Endothelial cell of umbilical vein (primary cell): ENCODE data around the gene LSM14B.

ENCODE experiments used
- CTCF ChIP-seq, 2 donors: IDR thresholded peaks; 1 replicate in 1 of 2; 2 replicates in 1 of 2; pipeline ENCODE4 v1.5.1; 2011; ENCODE audit warnings: low read length in 2 of 2, mild to moderate bottlenecking in 2 of 2, moderate library complexity in 2 of 2, control low read depth in 1 of 2, inconsistent platforms in 1 of 2, low read depth in 1 of 2; ENCODE audit not compliant: insufficient read depth in 1 of 2; ENCODE audit errors: extremely low read depth in 1 of 2
- POLR2A ChIP-seq: IDR thresholded peaks from 2 replicates; pipeline ENCODE4 v1.6.1; 2012; ENCODE audit warnings: low read depth, mild to moderate bottlenecking, control low read depth, low read length
- POLR2AphosphoS5 ChIP-seq: IDR thresholded peaks from 2 replicates; pipeline ENCODE4 v1.6.1; 2012; ENCODE audit warnings: low read depth, mild to moderate bottlenecking, control low read depth, low read length, moderate library complexity; ENCODE audit not compliant: insufficient read depth

- TF ChIP-seq POLR2A, result no peak
- TF ChIP-seq CTCF (IDR thresholded peaks at IDR 0.05; ENCODE audit: extremely low read depth in 1 of 2, insufficient read depth in 1 of 2, low read depth in 1 of 2, low read length in 2 of 2), result no peak
- TF ChIP-seq POLR2AphosphoS5, result no peak
These were observed 24.3 kb upstream of the LSM14B start for GRCh38 chr20:62097881-62098407.
